Sigmoid colon (tissue), 7 donors: ENCODE results near the gene FCRLB. TPM values are rescaled to one million over a fixed set of nuclear protein-coding genes. Genes with fewer than 3 reads are reported as not detected.
A peak's percentile ranks its signal among the peaks of the same experiment; 100 is the strongest.

ENCODE experiments used
- DNase-seq: peaks from one replicate; pipeline ENCODE4 v3.0.0-alpha.2; 2019
- H3K27ac ChIP-seq, 4 donors: fragments of 200-600 bp; sonication (generic); one replicate each; pipeline ENCODE4 v1.5.1; 2016 to 2019; ENCODE audit warnings: mild to moderate bottlenecking in 1 of 4
- H3K27me3 ChIP-seq, 3 donors: fragments of 200-600 bp; sonication (generic); one replicate each; pipeline ENCODE4 v1.5.1; 2019; ENCODE audit warnings: mild to moderate bottlenecking in 1 of 3
- H3K36me3 ChIP-seq, 4 donors: fragments of 200-600 bp; sonication (generic); one replicate each; pipeline ENCODE4 v1.5.1; 2016 to 2019
- H3K4me1 ChIP-seq, 4 donors: fragments of 200-600 bp; sonication (generic); one replicate each; pipeline ENCODE4 v1.5.1; 2017 to 2019
- H3K4me3 ChIP-seq, 4 donors: fragments of 200-600 bp; sonication (generic); one replicate each; pipeline ENCODE4 v1.5.1; 2017 to 2019; ENCODE audit warnings: mild to moderate bottlenecking in 2 of 4, moderate library complexity in 1 of 4
- H3K9me3 ChIP-seq, 4 donors: fragments of 200-600 bp in 3 of 4; sonication (generic) in 3 of 4; one replicate each; pipeline versions ENCODE4 v1.5.1 to v1.6.1; 2013 to 2019
- CTCF ChIP-seq, 4 experiments: fragments of 450-650 bp in 3 of 4; fragments of 200-600 bp in 1 of 4; IDR thresholded peaks; one replicate each; pipeline ENCODE4 v1.5.1; 2016 to 2019; ENCODE audit warnings: antibody characterized with exemption in 4 of 4, mild to moderate bottlenecking in 3 of 4, moderate library complexity in 2 of 4
- EP300 ChIP-seq, 4 donors: sonication (generic); formaldehyde crosslinking; IDR thresholded peaks; one replicate each; pipeline ENCODE4 v1.6.1; 2017; ENCODE audit warnings: antibody characterized with exemption in 4 of 4
- POLR2A ChIP-seq, 2 donors: fragments of 450-650 bp; IDR thresholded peaks; one replicate each; pipeline ENCODE4 v1.6.1; 2016; ENCODE audit warnings: antibody characterized with exemption in 2 of 2, mild to moderate bottlenecking in 2 of 2, moderate library complexity in 2 of 2
- POLR2AphosphoS5 ChIP-seq, 4 donors: sonication (generic); formaldehyde crosslinking; IDR thresholded peaks; one replicate each; pipeline ENCODE4 v1.6.1; 2017; ENCODE audit warnings: antibody characterized with exemption in 4 of 4
- WGBS, 2 donors: extraction: QIAGEN DNeasy Blood & Tissue Kit; methylation state at CpG; one replicate each; pipeline ENCODE4 v1.1.7; 2013; 5-methylcytosine and 5-hydroxymethylcytosine counted together
- intact Hi-C: fragments of 100-400 bp; cut with DNase I; formaldehyde crosslinking; loops from one replicate; pipeline ENCODE4 v1.15.1; 2023
- polyA plus RNA-seq, 3 donors: library from polyadenylated mRNA; stranded (reverse); fragments of 200-250 nt; gene quantifications; one replicate each; pipeline ENCODE4 v1.2.3, GENCODE V29; 2013
- small RNA-seq, 3 donors: library from RNA; depleted of rRNA; stranded (forward); fragments of <200 nt; gene quantifications; one replicate each; pipeline ENCODE3, GENCODE V24; 2016
- total RNA-seq, 4 donors: library from RNA; depleted of rRNA; stranded (reverse); fragments of >200 nt; gene quantifications; one replicate each; pipeline ENCODE4 v1.1.0, GENCODE V29; 2016
- donor health status: healthy with polysubstance abuse.
- donor health status: Bipolar disorder and iron deficiency.
- donor health status: healthy.

The FCRLB gene
- total and polyA plus RNA-seq, 7 donors, result 0.23 to 0.95 (median 0.82) TPM; not detected in 2

GRCh38 chr1:161772397-161772796, 51.1 kb downstream of the FCRLB start:
- Histone ChIP-seq H3K27me3 (no peaks in the 10 kb centered on the region), H3K36me3 (no peaks in the 10 kb centered on the region), H3K9me3 (no peaks in the 10 kb centered on the region), H3K4me1 (peaks cover 0 to 37% (median 21%) of the 10 kb centered on the region in 4 donors), H3K27ac (peak overlapping the region in 1 of 4 donors; percentile 21), H3K4me3 (no peak overlapping the region)
- TF ChIP-seq POLR2AphosphoS5 (IDR thresholded peaks at IDR 0.05), result peak in 2 of 4 donors; percentile 18 to 32
- no peak for TF ChIP-seq EP300 (IDR thresholded peaks at IDR 0.05)
- DNase-seq, result no peak
- intact Hi-C loops, result no loop called here

- Histone ChIP-seq H3K27ac (no peak overlapping the region), H3K36me3 (peaks cover 0 to 1% (median 0%) of the 10 kb centered on the region in 4 donors), H3K9me3 (no peaks in the 10 kb centered on the region), H3K4me1 (peaks cover 0 to 23% (median 8%) of the 10 kb centered on the region in 4 donors), H3K4me3 (no peak overlapping the region), H3K27me3 (no peaks in the 10 kb centered on the region)
- no peak for DNase-seq
- intact Hi-C loops, result no loop called here
- 52 to 73% methylated on average over 4 of the region's 4 CpGs for WGBS, 2 donors
- TF ChIP-seq POLR2AphosphoS5 (IDR thresholded peaks at IDR 0.05) (no peak), CTCF (IDR thresholded peaks at IDR 0.05) (no peak), POLR2A (IDR thresholded peaks at IDR 0.05) (no peak), EP300 (IDR thresholded peaks at IDR 0.05) (no peak)
Measured at GRCh38 chr1:161773791-161774190, 52.4 kb downstream of the FCRLB start.

- no peak for DNase-seq
- H3K4me3 ChIP-seq, result no peak overlapping the region
- no peaks in the 10 kb centered on the region for H3K27me3 ChIP-seq
- intact Hi-C loops, result no loop called here
- WGBS, 2 donors, result 79 to 95% methylated on average over 2 of the region's 2 CpGs
- H3K4me1 ChIP-seq, result peaks cover 0 to 17% (median 14%) of the 10 kb centered on the region in 4 donors
- no peak overlapping the region for H3K27ac ChIP-seq
- H3K9me3 ChIP-seq, result no peaks in the 10 kb centered on the region
- TF ChIP-seq POLR2A (IDR thresholded peaks at IDR 0.05), result no peak
- no peak for TF ChIP-seq CTCF (IDR thresholded peaks at IDR 0.05)
- no peak for TF ChIP-seq EP300 (IDR thresholded peaks at IDR 0.05)
- no peak for TF ChIP-seq POLR2AphosphoS5 (IDR thresholded peaks at IDR 0.05)
- H3K36me3 ChIP-seq, result peaks cover 0 to 18% (median under 1%) of the 10 kb centered on the region in 4 donors
Measured at GRCh38 chr1:161777261-161777660, 55.9 kb downstream of the FCRLB start.

Small RNAs within 50 kb of the gene (small RNA-seq; reads per million reads assigned to genes)
- gene RF00019 (0 reads per million in 3 donors), gene RN7SL466P (0 reads per million in 3 donors)

Other genes starting within 250 kb of the FCRLB start
- gene FCGR2A, start 216.1 kb upstream of the FCRLB start, total RNA-seq, result 10 to 100 TPM; 14.1 to 52.5 (median 34.8) TPM
- gene FCGR2A, start 216.1 kb upstream of the FCRLB start, polyA plus RNA-seq, result 10 to 100 TPM; 14.4 to 68.7 (median 19.8) TPM
- gene HSPA6, start 197.0 kb upstream of the FCRLB start, total RNA-seq, result 1 to 10 TPM in 3 of 4 donors, not detected in 1; 2.0 to 2.9 (median 2.5) TPM
- gene HSPA6, start 197.0 kb upstream of the FCRLB start, polyA plus RNA-seq, result 1 to 10 TPM in 2 of 3 donors, under 1 TPM in 1; 0.60 to 2.3 (median 1.6) TPM
- 10 to 100 TPM in 3 of 4 donors, 1 to 10 TPM in 1; 7.8 to 19.3 (median 14.6) TPM for gene FCGR3A, start 171.7 kb upstream of the FCRLB start, total RNA-seq
- gene FCGR3A, start 171.7 kb upstream of the FCRLB start, polyA plus RNA-seq, result 10 to 100 TPM in 2 of 3 donors, 1 to 10 TPM in 1; 9.6 to 30.5 (median 13.0) TPM
- gene FCGR3B, start 90.4 kb upstream of the FCRLB start, total RNA-seq, result 1 to 10 TPM in 3 of 4 donors, not detected in 1; 1.9 to 4.3 (median 2.0) TPM
- 1 to 10 TPM in 2 of 3 donors, under 1 TPM in 1; 0.74 to 2.1 (median 1.2) TPM for gene FCGR3B, start 90.4 kb upstream of the FCRLB start, polyA plus RNA-seq
- 10 to 100 TPM in 3 of 4 donors, 1 to 10 TPM in 1; 6.4 to 42.1 (median 23.0) TPM for gene FCGR2B, start 58.4 kb upstream of the FCRLB start, total RNA-seq
- 10 to 100 TPM; 10.8 to 20.3 (median 15.9) TPM for gene FCGR2B, start 58.4 kb upstream of the FCRLB start, polyA plus RNA-seq
- gene FCRLA, start 14.3 kb upstream of the FCRLB start, total RNA-seq, result not detected
- gene FCRLA, start 14.3 kb upstream of the FCRLB start, polyA plus RNA-seq, result 10 to 100 TPM in 1 of 3 donors, 1 to 10 TPM in 1, not detected in 1; 1.6 to 22.0 TPM
- 10 to 100 TPM; 12.7 to 40.3 (median 24.1) TPM for gene DUSP12, start 28.2 kb downstream of the FCRLB start, total RNA-seq
- 10 to 100 TPM; 13.6 to 21.0 (median 17.5) TPM for gene DUSP12, start 28.2 kb downstream of the FCRLB start, polyA plus RNA-seq
- 10 to 100 TPM; 26.3 to 28.1 (median 27.6) TPM for gene ATF6, start 44.8 kb downstream of the FCRLB start, total RNA-seq
- gene ATF6, start 44.8 kb downstream of the FCRLB start, polyA plus RNA-seq, result 1 to 10 TPM; 2.3 to 9.0 (median 3.0) TPM